Upper lobe of left lung (tissue), 4 donors: Measurements from ENCODE around the gene CDH8.

Source experiments
- CTCF ChIP-seq, 6 experiments: fragments of 450-650 bp in 4 of 6; fragments of 200-600 bp in 2 of 6; sonication (generic) in 2 of 6; IDR thresholded peaks; one replicate each; pipeline ENCODE4 v1.5.1; 2016 to 2019; ENCODE audit warnings: antibody characterized with exemption in 6 of 6
- EP300 ChIP-seq, 4 donors: sonication (generic); formaldehyde crosslinking; IDR thresholded peaks; one replicate each; pipeline ENCODE4 v1.5.1; 2017; ENCODE audit warnings: antibody characterized with exemption in 4 of 4, control low read depth in 2 of 4
- POLR2A ChIP-seq, 4 donors: fragments of 450-650 bp; IDR thresholded peaks; one replicate each; pipeline ENCODE4 v1.5.1; 2016 to 2017; ENCODE audit warnings: antibody characterized with exemption in 4 of 4, mild to moderate bottlenecking in 2 of 4
- POLR2AphosphoS5 ChIP-seq, 2 donors: sonication (generic); formaldehyde crosslinking; IDR thresholded peaks; one replicate each; pipeline ENCODE4 v1.5.1; 2017; ENCODE audit warnings: antibody characterized with exemption in 2 of 2

- TF ChIP-seq EP300 (IDR thresholded peaks at IDR 0.05) (no peak), CTCF (IDR thresholded peaks at IDR 0.05) (no peak), POLR2A (IDR thresholded peaks at IDR 0.05) (no peak), POLR2AphosphoS5 (IDR thresholded peaks at IDR 0.05) (no peak)
Observed at GRCh38 chr16:61993108-61993507, 43.1 kb downstream of the CDH8 start.
